Measurements from ENCODE around the gene MCM3AP.

MCM3AP gene

GRCh38 chr21:46307625-46308024 lies 22.2 kb upstream of the MCM3AP start:
- Mint-ChIP-seq H3K27me3 (ENCODE audit: low read depth) (no peaks in the 10 kb centered on the region), H3K27ac (no peak overlapping the region), H3K36me3 (ENCODE audit: low read depth) (peaks cover 39% of the 10 kb centered on the region), H3K9me3 (no peaks in the 10 kb centered on the region), H3K4me3 (no peak overlapping the region), H3K4me1 (no peaks in the 10 kb centered on the region)
- no peak for TF ChIP-seq CTCF (IDR thresholded peaks at IDR 0.05; ENCODE audit: unreplicated experiment in 3 of 3)

GRCh38 chr21:46304955-46305354 lies 19.5 kb upstream of the MCM3AP start:
- Mint-ChIP-seq H3K9me3 (no peaks in the 10 kb centered on the region), H3K4me3 (no peak overlapping the region), H3K4me1 (no peaks in the 10 kb centered on the region), H3K36me3 (ENCODE audit: low read depth) (peaks cover 43% of the 10 kb centered on the region), H3K27me3 (ENCODE audit: low read depth) (no peaks in the 10 kb centered on the region), H3K27ac (no peak overlapping the region)
- TF ChIP-seq CTCF (IDR thresholded peaks at IDR 0.05; ENCODE audit: unreplicated experiment in 3 of 3), result no peak

DNA sequence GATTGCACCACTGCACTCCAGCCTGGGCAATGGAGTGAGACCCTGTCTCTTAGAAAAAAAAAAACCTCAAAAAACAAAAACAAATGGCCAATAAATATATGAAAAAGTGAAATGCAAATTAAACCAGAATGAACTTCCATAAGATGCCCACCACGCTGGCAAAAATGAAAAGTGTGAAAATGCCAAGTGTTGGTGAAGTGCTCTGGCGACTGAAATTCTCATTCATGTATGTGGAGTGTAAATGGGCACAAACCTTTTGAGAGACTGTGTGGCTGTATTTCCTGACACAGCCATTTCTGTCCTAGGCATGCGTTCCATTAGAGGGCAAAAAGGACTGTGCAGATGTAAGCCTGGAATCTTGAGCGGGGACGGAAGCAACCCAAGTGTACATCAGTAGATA lies 19.0 kb upstream of the MCM3AP start:
- TF ChIP-seq CTCF (IDR thresholded peaks at IDR 0.05; ENCODE audit: unreplicated experiment in 3 of 3), result no peak
- Mint-ChIP-seq H3K36me3 (ENCODE audit: low read depth) (peaks cover 49% of the 10 kb centered on the region), H3K4me1 (no peaks in the 10 kb centered on the region), H3K27me3 (ENCODE audit: low read depth) (no peaks in the 10 kb centered on the region), H3K9me3 (no peaks in the 10 kb centered on the region), H3K4me3 (no peak overlapping the region), H3K27ac (no peak overlapping the region)

DNA sequence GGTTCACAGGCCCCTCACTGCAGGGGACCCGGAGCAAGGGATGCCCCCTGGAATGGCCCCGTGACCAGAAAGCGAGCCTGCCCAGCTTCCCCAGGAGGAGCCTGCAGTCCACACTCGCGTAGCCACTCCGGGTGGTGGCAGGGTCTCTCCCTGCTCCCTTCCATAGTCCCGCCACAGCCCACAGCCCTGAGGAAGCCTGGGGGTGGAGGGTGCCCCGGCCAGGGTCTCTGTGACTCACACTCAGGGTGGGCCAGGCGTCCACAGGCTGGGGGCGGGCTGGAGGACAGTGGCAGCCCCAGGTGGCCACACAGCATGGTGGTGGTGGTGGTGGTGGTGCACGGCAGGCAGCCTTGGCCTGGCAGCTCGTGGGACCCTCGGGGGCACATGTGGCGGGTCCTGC lies 16.3 kb upstream of the MCM3AP start:
- no peaks in the 10 kb centered on the region for H3K27me3 Mint-ChIP-seq (ENCODE audit: low read depth)
- H3K4me1 Mint-ChIP-seq, result no peaks in the 10 kb centered on the region
- H3K4me3 Mint-ChIP-seq, result no peak overlapping the region
- no peaks in the 10 kb centered on the region for H3K9me3 Mint-ChIP-seq
- peaks cover 39% of the 10 kb centered on the region for H3K36me3 Mint-ChIP-seq (ENCODE audit: low read depth)
- TF ChIP-seq CTCF (IDR thresholded peaks at IDR 0.05; ENCODE audit: unreplicated experiment in 3 of 3), result no peak
- no peak overlapping the region for H3K27ac Mint-ChIP-seq

DNA sequence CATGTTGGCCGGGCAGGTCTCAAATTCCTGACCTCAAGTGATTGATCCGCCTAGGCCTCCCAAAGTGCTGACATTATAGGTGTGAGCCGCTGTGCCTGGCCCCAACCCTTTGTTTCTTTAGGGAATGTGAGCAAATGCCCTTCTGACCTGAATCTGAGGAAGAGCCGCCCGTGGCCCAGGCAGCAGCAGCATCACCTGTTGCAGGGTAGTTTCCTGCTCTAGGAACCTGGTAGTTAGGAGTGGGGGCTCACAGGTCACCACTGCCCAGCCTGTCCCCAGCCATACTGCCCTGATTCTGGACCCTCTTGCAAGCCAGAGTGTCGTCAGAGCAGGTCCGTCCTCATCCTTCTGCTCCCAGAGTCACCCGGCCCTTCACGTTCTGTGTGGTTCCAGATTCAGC lies 13.8 kb upstream of the MCM3AP start:
- TF ChIP-seq CTCF (IDR thresholded peaks at IDR 0.05; ENCODE audit: unreplicated experiment in 3 of 3), result no peak
- H3K4me3 Mint-ChIP-seq, result no peak overlapping the region
- peaks cover 3% of the 10 kb centered on the region for H3K9me3 Mint-ChIP-seq
- peaks cover 12% of the 10 kb centered on the region for H3K4me1 Mint-ChIP-seq
- H3K27me3 Mint-ChIP-seq (ENCODE audit: low read depth), result no peaks in the 10 kb centered on the region
- no peak overlapping the region for H3K27ac Mint-ChIP-seq
- H3K36me3 Mint-ChIP-seq (ENCODE audit: low read depth), result peaks cover 37% of the 10 kb centered on the region

- Mint-ChIP-seq H3K4me1 (peaks cover 12% of the 10 kb centered on the region), H3K9me3 (peaks cover 3% of the 10 kb centered on the region), H3K36me3 (ENCODE audit: low read depth) (peaks cover 33% of the 10 kb centered on the region), H3K4me3 (peak overlapping the region; percentile 62 to 81 (median 76)), H3K27me3 (ENCODE audit: low read depth) (no peaks in the 10 kb centered on the region), H3K27ac (peak overlapping the region in 1 of 3 experiments; percentile 82)
- TF ChIP-seq CTCF (IDR thresholded peaks at IDR 0.05; ENCODE audit: unreplicated experiment in 3 of 3), result no peak
These were observed 12.2 kb upstream of the MCM3AP start for GRCh38 chr21:46297338-46298271.
